NCI-H748 (cell line): ENCODE measurements around the gene ZBTB20.

Experiments used
- DNase-seq: peaks from one replicate; lab custom pipeline; 2025; ENCODE audit not compliant: unreplicated experiment; lab: John Stamatoyannopoulos, UW

The ZBTB20 gene

DNA sequence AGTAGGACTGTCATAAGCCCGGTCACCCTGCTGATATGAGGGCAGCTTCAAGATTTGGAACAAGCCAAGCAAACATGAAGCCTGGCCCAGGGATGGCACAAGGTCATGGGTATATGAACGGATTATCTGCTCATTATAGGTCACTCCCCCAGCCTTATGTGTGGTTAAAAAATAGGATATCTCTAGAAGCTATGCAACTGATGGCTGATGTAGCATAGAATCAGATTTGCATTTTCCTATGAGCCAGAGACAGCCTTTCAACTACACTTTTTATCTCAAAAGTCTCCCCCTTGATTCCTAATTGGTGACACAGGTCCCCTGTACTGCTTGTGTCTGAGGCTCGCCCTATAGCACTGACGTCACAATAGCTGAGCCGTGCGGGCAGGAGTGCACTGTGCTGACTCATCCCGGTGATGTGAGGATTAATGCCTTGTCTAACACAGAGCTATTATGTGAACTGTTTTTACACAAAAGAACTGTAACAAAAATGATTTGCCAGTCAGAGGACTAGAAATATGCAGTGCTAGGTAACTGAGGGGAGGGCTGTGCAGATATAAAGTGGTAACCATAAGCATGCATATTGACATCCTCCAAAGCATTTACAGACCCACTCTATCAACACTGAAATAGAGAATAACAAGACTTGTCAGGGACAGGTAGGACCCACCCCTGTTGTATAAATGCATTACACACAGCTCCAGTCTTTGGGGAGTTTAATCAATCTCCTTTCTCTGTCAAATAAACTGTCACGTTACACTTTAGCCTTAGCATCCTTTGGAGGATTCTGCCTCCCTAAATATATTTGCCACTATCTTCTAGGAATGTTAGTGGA is 648.3 kb downstream of the ZBTB20 start:
- DNase-seq = peak; percentile 47

DNA sequence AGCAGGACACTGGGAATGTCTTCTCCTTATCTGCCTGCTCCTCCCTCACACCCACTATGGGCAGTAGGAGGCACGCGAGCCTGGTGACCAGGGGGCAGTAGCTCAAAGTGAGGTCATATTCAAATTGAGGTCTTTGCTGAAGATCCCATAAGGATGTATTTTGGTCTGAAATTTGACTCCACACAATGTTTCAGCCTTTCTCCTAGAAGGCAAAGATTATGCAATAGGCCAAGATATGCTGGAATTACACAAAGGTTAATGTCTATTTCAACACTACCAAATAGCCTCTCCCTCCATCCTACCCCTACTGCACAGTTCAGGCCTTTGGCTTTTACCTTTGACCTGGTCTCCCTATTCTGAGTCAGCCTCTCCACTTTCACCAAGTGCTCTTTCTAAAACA is 650.2 kb downstream of the ZBTB20 start:
- no peak for DNase-seq

DNA sequence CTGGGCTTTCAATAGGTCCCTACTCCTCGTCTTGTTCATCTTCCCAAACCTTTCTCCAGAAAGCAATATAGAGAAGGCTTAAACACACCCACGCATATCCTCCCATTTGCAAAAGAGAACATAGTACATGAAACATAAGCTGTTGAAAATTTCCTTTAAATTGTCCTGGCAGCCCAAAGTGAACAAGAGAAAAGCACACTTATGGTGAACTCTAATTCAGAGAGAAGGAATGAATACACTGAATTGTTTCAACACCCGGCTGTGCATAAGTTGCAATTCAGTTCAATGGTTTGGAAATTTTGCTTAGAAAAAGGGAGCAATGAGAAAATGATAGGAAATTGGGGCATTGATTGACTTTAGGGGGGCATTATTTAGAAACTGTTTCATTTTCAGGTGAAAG is 650.6 kb downstream of the ZBTB20 start:
- DNase-seq = no peak

DNA sequence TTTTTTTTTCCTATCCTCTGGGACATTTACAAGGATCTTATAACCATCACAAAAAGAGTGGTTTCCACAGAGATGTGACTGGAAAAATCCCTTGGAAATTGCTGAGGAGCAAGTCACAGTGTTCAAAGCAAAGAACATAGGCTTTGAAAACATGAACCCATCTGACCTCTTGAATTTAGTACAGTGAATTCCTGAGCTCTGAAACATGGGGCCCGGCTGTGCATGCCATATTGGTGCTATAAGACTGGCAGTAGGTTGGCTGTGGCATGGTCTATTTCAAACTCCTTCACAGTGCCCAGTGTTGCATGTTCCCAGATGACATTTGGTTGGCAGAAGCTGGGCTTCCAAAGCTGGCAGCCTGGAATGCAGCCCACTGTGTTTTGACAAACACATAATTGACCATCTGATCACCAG is 651.1 kb downstream of the ZBTB20 start:
- no peak for DNase-seq

DNA sequence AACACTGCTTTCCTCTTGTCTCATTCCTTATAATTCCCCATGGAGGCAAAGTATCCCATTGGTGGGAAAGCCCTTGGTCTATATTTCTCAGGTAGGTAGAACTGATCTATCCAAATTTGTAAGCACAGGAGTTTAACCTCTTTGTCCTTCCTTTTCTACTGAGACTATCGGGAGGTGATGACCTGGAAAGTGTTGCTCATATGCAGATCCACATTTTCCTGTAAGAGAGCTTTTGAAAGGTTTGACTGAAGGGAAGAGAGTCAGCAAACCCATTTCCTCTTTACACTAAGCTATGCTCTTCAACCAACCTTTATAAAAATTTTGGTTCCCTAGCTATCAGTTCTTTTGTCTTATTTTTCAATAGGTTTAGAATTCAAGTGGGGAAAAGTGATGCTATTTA is 652.6 kb downstream of the ZBTB20 start:
- no peak for DNase-seq

DNA sequence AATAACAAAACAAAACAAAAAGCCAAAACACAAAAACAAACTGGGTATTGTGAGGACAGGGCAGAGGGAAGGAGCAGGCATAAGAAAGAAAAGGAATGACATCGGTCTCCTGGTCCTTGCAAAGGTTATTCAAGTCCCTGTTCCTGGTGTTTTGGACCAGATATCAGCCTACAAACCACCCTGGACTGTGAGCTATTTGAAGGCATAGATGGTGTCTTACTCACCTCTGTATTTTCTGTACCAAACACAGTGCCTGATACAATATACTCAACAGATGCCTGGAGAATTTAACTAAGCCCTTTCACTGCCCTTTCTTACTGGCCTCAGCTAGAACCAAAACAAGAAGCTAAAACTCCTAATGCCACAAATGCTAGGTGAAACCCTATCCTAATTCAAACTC is 656.3 kb downstream of the ZBTB20 start:
- no peak for DNase-seq

DNA sequence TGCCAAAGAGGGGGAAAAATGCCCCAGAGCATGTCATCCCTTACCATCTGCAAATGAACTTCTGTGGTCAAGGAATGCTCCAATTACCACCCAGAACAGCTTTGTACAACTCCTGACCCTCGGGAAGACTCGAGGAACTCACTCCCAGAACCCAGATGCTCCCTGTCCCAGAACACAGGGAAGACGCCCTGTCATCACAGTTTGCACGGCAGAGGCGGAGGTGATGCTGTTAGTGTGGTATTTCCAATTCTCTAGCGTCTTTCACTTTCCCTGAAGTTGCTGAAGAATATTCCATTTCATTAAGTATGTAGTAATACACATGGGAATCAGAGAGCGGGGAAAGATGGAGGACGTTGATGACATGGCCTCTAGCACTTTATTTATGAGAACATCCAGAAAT is 659.6 kb downstream of the ZBTB20 start:
- no peak for DNase-seq

DNA sequence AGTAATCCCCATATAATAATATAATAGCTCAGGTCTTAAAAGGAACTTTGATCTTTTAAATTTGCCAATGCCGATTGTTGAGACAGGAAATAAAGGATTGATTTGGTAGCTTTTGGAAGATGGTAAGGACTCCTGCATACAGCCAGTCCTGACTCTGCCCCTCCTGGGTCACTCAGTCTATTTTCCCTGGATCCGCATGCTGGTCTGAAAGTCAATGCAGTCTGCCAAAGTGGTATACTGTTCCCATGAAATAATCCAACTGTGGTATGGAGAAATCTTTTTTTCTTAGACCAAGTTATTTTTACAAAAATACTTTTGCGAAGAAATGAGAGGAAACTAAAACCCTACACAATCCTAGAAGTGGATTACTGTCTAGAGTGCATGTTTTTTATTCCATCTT is 662.2 kb downstream of the ZBTB20 start:
- no peak for DNase-seq

DNA sequence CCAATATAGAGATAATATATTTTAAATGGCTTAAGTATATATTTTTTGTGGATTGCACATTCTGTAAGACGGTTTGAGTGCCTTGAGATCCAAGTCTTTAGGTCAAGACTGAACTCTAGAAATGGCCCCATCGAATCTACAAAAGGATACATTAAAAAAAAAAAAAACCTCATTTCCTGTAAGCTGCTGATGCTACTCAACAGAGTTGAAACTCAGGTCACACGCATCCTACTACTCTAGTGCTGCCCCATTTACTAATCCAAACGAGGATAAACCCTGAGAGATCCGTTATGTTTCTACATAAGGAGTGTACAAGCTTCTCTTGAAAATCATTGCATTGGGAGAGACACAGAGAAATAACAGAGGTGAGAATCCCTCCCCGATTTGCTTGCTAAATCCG is 666.0 kb downstream of the ZBTB20 start:
- no peak for DNase-seq

DNA sequence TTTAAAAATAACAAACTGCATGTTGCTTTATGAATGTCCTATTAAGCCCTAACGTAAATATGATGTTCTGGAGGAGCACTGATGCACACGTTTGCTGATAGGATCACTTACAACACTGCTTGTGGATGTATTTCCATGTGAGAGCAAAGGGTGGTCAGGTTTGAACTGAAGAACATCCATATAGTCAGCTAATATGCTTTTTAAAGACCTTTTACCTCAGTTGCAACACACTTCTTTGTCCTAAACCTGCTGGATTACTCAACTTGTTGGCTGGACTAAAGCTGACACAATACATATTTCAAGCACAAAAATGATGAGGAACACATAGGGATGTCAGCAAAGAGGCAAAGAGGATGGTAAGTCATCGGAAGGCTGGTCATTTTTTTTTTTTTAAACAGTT is 666.6 kb downstream of the ZBTB20 start:
- no peak for DNase-seq

DNA sequence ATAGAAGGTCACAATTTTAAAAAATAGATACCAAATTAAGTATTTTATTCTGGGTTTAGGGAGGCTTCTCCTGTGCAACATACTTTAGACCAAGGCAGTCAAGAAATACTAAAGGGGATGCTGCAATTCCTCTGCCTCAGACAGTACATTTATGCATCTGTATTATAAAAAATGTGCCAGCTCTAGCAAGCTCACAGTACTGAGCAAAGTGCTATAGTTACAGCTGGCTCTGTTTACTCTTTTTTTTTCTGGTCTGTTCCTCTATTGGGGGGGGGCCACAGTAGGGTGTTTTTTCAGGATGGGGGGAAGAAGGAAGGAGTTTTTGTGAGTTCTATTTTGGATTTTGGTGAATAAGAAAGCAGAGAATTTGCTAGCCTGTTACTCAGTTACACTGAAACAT is 668.3 kb downstream of the ZBTB20 start:
- DNase-seq = no peak

DNA sequence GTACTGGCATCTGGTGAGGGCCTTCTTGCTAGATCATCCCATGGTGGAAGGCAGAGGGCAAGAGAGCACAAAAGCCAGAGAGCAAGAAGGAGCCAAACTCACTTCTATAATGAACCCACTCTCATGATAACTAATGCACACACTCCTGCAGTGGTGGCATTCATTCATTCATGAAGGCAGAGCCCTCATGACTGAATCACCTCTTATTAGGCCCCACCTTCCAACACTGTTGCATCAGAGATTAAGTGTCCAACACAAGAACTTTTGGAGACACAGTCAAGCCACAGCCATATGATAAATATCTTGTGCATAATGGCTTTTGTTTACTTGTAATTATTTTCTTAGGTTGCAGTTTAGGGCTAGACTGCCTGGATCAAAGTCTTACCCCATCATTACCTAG is 670.6 kb downstream of the ZBTB20 start:
- DNase-seq = no peak

DNA sequence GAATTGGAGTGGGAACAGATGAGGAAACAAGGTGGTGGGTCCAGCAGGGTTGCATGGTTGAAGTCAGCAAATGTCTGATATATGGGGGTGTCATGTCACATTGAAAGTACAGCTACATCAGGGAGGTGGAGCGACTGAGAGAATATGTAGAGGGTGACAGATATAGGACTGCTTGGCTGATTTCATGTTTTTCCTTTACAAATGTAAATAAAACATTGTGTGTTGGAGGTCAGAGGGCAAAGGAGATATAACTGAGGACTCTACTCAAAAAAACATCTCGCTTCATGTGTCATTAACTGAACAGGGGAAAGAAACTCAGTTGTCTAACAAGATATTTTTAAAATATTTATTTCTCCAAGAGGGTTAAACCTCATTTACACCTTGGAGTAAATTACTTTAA is 675.6 kb downstream of the ZBTB20 start:
- no peak for DNase-seq

DNA sequence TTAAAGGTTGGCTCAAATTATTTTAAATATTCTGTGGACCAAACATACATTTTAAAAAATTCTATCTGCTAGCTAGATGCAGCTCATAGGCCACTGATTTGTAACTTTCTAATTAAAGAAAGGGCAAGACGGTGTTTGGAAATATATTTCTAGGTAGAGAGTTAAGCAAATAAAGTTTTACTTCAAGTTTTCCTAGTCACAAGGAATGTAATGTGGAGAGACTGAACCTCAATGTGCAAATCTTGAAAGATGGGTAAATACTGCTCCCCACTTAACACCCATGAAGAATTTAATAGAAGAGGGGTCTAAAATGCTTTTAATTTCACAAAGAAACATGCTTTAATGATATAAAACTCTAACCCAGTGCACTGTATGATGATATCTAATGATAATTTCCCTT is 678.0 kb downstream of the ZBTB20 start:
- no peak for DNase-seq

DNA sequence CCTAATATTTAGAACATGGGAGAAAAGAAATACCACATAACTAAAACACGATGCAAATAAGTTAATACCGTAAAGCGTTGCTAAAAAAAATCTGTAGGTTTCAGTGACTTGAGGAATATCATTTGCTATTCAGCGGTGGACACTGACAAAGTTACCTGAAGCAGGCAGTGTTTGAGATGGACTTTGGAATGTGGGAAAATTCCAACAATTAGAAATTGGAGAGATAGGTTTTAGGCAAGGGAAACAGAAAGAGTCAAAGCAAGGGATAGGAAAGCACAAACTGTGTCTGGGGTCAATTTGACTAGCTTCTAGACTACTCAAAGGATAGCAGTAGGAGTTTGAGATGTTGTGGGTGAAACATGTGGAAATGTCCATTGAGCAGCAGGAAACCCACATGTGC is 680.3 kb downstream of the ZBTB20 start:
- DNase-seq = no peak

DNA sequence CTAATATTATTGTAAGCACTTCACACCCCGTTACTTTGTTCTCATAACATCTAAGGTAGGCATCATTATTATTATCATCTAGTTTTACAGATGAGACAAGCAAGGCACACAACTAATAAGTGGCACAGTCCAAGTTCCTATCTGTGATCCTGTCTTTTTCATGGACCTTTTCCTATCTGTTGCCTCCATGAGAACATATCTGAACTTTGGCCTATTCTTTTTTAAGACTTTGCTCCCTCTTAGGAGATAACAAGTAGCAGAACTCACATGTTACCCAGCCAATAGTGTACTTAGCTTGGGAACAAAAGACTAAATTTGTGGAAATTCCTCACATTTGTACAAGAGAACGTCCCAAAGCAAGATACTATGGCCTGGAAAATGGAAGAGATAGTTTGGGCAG is 680.8 kb downstream of the ZBTB20 start:
- no peak for DNase-seq

DNA sequence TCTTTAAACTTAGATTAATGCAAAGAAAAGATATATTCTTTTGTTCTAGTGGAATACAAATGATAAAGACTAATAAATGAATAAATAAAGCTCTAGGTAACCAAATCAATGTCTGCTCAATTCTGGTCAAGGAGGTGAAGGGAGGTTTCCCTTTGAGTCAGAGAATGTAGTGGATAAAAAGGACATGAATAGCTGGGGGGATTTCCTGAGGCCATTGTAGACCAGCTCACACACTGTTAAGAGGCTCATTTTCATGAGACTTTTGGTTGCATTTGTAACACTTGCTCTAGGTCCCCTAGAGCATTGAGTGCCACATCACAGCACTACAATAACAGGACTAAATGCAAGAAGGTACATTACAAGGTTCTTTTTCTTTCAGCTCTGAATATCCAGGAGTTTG is 682.5 kb downstream of the ZBTB20 start:
- DNase-seq = no peak

DNA sequence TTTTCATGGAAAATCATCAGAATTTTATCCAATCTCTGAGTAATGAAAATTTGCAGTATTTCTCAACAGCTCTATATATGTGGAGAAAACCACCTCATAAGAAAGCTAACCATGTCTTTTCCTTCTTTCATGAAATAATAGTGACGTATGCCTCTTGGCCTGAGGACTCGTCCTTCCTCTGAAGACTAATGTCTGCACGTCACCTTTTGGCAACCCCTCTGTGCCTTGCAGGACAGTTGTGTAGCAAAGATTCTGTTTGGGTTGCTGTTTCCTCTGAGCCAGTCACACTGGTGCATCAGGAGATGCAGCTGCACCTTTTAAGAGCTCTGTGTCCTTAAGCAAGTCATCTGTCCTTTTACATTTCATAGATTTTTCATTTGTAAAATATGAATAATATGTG is 684.3 kb downstream of the ZBTB20 start:
- DNase-seq = no peak

DNA sequence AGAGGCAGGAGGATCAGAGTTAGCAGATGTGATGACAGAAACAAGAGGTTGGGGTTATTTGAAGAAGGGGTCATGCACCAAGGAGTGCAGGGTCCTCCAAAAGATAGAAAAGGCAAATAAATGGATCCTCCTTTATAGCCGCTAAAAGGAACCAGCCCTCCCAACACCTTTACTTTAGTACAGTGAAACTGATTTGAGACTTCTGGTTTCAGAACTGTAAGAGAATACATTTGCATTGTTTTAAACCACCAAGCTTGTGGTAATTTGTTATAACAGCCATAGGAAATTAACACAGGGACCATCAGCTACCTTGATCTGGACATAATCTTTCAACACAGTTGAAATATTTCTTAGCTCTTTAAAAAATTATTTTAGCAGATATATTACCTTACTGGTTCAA is 686.6 kb downstream of the ZBTB20 start:
- DNase-seq = no peak

DNA sequence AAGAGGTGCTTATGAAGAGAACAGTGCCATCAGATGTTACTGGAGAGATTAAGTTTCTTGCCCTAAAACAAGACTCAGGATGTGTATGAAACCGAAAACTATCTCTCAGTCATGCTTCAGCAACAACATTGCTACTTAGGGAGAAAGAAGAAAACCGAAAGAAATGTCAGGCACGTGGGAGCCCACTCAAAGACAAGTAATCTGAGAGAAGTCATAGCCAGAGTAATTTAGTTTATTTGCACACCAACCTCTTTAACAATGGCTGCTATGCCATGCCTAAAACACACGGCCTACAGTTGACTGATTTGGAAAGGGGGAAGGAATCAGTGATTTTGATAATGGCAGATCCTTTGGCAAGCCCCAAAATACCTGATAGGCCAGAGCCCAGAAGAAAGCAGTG is 690.3 kb downstream of the ZBTB20 start:
- no peak for DNase-seq

DNA sequence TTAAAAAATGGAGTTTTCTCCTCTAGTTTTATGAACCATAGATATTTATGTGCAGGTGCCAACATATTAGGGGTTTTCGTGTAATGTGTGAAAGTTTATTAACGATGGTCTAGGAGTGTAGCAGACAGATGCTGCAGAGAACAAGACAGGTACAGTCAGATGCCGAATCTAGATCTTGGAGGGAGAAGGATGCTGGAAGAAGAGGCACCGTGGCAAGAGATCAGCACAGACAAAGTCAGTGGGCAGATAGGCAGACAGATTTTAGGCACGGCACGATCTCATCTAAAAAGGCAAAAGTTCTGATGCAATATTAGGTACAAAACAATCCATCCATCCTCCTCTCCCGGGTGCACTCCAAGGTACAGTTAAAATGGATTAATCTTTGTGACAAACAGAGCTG is 691.7 kb downstream of the ZBTB20 start:
- no peak for DNase-seq

DNA sequence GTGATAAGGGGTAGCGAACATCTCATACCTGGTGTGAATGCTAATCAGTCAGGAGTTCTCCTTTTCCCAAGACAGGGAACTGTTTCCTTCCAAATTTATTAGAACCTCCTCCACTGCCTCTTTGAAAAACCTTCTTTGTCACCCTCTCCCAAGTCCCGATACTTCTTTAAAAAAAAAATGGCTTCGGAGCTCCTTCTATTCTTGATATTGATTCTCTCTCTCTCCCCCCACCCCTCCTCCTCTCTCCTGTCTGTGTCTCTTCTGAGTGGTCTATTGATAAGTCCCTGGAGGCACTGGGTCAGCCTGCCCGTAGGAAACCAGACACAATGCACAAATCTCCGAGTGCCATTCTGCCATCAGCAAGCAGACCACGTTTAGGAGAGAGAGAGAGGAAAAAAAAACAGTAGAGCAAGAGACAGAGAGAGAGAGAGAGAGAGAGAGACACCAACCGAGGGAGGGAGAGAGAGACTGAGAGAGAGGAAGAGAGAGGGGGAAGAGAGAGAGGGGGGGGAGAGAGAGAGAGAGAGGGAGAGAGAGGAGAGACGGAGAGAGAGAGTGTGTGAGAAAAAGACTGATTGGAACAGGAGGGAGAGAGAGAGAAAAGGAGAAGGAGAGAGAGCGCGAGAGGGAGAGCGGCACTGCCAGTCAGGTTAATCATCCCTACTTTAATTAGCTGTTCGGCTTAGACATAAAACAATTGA is 692.4 kb downstream of the ZBTB20 start:
- peak; percentile 42 for DNase-seq

DNA sequence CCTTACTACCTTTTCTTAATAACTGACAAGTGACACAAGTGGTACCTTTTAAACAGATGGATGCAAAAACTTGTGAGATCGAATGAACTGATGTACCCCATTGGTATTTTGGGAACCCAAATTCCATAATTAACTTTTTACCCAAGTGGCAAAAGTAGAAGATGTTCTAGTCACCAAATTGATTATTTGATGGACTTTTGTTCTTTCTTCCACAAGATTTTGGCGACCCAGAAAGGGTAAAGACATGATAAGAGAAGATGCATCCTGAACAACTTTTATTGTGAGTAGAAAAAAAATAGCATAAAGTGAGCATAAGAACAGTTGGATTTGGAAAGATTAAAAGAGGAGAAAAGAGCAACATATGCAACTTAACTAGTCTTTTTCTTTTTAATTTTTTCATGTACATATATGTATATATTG is 693.7 kb downstream of the ZBTB20 start:
- no peak for DNase-seq
